Measurements from ENCODE around the gene MBD6. TPM values are rescaled to one million over a fixed set of nuclear protein-coding genes. Genes with fewer than 3 reads are reported as not detected.

MBD6 gene
- 10 to 100 TPM; 53.3 to 53.4 TPM for total RNA-seq

DNA sequence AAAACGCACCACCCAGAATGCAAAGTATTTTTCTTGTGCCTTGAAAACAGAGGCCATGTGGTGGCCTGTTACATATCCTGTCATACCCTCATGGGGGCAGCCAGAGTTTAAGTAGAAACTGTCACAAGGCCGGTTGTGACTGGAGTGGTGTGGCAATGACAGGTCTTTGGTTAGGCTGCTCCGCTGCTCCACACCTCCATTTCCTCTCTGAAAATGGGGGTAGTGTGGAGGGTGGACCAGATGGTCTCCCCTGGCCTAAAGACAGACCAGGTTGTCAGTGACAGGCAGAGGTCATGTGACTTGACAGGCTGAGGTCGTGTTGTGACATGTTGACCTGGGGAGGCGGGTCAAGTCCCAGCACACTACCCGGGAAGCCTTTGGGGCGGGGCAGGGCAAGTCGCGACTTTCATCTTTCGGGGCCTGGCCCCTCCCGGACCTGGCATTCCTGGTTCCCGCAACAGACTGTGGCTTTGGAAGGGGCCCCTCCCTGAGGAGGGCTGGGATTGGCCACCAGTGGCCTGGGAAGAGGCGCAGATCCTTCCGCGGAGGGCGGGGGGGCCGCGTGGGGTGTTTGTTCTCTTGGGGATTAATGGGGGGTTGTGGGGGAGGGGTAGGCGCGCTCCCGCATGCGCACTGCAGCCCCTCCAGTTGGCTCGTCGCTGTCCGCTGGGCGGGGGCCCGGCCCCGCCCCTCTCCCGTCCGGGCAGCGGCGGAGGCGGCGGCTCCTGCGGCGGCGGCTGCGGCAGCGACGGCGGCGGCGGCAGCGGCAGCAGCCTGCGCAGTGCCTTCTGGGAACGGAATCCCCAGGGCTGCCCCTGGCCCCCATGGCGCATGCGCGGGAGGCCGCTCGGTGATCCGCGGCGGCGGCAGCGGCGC lies at the start of gene MBD6:
MBD6 (plus strand) TSS at position 814 of the 876 bp plus-strand sequence. CDS start 1,480 bp downstream, outside the sequence.
- ChIA-PET POLR2A (interaction anchor here (1.0 kb wide), 1 partner anchor 31 kb away, joined by 3 read pairs; no protein-coding TSS in a partner anchor), CTCF (no interaction called here)

- POLR2A ChIA-PET, result interaction anchor here (1.4 kb wide), 1 partner anchor 10 kb away, joined by 5 read pairs; no protein-coding TSS in a partner anchor
- CTCF ChIA-PET, result interaction anchor here (1.7 to 8.5 kb wide), 3 partner anchors 12 to 110 kb away, joined by 3 to 120 read pairs (median 5); partner anchors contain the start of genes GLI1 and INHBE
These were observed 49.2 kb upstream of the MBD6 start for GRCh38 chr12:57473392-57473791.

- CTCF ChIA-PET, result interaction anchor here (0.5 to 8.5 kb wide), 3 partner anchors 13 to 195 kb away, joined by 3 to 120 read pairs (median 4); partner anchors contain the start of gene GLI1
- POLR2A ChIA-PET, result interaction anchor here (1.4 kb wide), 1 partner anchor 10 kb away, joined by 5 read pairs; no protein-coding TSS in a partner anchor
These were observed 48.7 kb upstream of the MBD6 start for GRCh38 chr12:57473886-57474285.

- POLR2A ChIA-PET, result interaction anchor here (1.4 kb wide), 1 partner anchor 11 kb away, joined by 5 read pairs; no protein-coding TSS in a partner anchor
- CTCF ChIA-PET, result interaction anchor here (0.5 to 8.5 kb wide), 4 partner anchors 13 to 196 kb away, joined by 3 to 120 read pairs (median 4); partner anchors contain the start of gene GLI1
These were observed 48.2 kb upstream of the MBD6 start for GRCh38 chr12:57474430-57474829.

GRCh38 chr12:57474862-57475261 lies 47.8 kb upstream of the MBD6 start:
- CTCF ChIA-PET, result interaction anchor here (1.4 to 8.5 kb wide), 3 partner anchors 14 to 109 kb away, joined by 3 to 120 read pairs (median 5); partner anchors contain the start of gene GLI1
- POLR2A ChIA-PET, result no interaction called here

- POLR2A ChIA-PET, result interaction anchor here (0.6 to 2.4 kb wide), 2 partner anchors 14 to 16 kb away, joined by 3 to 8 read pairs; partner anchors contain the start of gene GLI1
These were observed 47.1 kb upstream of the MBD6 start for GRCh38 chr12:57475271-57476161.

GRCh38 chr12:57476162-57476992 lies 46.2 kb upstream of the MBD6 start:
- CTCF ChIA-PET, result interaction anchor here (0.8 to 8.5 kb wide), 10 partner anchors 10 to 263 kb away, joined by 3 to 120 read pairs (median 4); partner anchors contain the start of genes DDIT3 and GLI1
- POLR2A ChIA-PET, result interaction anchor here (1.0 to 2.4 kb wide), 5 partner anchors 10 to 380 kb away, joined by 3 to 8 read pairs (median 5); partner anchors contain the start of gene DDIT3

More at GRCh38 chr12:57475271-57476161, 47.1 kb upstream of the MBD6 start:
- CTCF ChIA-PET, result interaction anchor here (0.8 to 8.5 kb wide), 6 partner anchors 10 to 108 kb away, joined by 3 to 120 read pairs (median 6); partner anchors contain the start of genes DDIT3 and GLI1

DNA sequence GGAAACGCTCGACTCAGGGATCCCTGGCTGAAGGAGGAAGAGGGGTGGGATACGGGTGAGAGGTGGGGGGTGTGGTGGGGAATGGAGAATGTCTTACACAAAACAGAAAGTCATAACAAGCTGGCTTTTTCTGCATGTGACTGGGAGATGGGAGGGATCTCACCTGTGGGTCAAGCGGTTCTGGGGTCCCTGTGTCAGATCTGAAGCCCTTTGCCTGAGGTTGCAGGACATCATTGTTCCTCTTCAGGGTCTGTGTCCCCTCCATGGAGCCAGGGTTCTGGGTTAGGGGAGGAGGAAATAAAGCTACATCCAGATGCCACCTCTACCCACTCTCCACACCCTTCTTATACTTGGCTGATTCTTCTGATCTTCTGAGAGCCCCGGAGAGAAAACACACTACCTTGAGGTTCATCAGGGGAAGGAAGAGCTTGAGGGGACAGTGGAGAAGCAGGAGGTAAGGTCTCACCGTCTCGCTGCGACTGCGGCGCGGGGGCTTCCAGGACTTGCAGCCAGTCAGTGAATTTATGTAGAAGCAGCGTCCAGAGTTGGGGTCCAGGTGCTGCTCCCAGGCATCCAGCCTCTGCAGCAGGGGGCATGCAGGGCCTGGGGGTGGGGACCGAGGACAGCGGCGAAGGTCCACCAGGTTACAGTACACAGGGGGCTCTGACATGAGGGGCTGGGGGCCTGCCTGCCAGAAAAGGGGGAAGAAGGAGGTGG lies 45.5 kb upstream of the MBD6 start:
- CTCF ChIA-PET, result interaction anchor here (0.8 to 8.5 kb wide), 9 partner anchors 9 to 264 kb away, joined by 3 to 120 read pairs (median 4); partner anchors contain the start of genes DDIT3 and GLI1
- POLR2A ChIA-PET, result interaction anchor here (0.5 to 2.4 kb wide), 7 partner anchors 9 to 896 kb away, joined by 3 to 8 read pairs (median 3); partner anchors contain the start of gene DDIT3

DNA sequence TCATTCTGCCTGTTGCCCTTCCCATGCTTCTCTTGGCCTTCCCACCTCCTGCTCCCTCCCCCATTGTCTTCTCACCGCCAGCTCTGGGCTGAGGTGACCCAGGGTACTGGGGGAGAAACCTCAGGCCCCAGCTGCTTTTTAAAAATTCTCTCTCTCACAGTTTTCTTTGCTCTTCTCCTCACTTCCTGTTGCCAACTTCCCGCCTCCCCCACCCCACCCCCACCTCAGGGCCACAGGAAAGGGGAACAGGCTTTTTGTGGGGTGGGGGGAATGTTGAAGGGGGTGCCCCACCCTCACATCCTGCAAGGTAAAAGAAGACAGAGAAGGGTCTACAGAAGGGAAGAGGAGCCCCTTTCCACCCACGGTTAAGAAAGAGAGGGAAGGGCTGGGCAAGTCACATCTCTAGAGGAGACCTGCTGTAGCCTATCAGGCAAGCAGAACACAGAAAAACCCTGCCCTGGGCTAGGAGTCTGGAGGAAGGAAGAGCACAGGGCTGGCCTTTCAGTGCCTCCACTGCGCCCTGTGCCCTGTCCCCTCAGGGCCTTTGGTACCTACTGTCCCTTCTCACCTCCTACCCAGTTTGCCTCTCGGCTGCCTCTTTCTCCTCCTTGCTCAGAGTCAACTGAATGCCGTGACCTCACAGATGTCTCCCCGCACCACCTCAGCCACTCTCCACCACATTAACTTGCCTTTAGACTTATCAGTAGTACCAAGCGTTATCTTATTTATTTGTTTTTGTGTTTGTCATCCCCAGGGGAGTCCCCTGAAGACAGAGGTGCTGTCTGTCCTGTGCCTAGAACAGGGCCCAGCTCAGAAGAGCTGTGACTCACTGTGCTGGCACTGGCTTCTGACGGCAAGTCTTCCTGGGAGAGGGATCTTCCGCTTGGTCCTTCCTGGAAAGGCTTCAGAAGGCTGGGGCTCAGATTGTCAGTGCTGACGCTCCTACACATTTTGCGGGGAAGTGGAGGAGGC lies 44.6 kb upstream of the MBD6 start:
- CTCF ChIA-PET, result interaction anchor here (1.1 to 8.5 kb wide), 6 partner anchors 9 to 264 kb away, joined by 3 to 120 read pairs (median 6); partner anchors contain the start of genes DDIT3 and GLI1
- POLR2A ChIA-PET, result interaction anchor here (0.5 to 2.4 kb wide), 7 partner anchors 8 to 896 kb away, joined by 3 to 8 read pairs (median 3); partner anchors contain the start of gene DDIT3

DNA sequence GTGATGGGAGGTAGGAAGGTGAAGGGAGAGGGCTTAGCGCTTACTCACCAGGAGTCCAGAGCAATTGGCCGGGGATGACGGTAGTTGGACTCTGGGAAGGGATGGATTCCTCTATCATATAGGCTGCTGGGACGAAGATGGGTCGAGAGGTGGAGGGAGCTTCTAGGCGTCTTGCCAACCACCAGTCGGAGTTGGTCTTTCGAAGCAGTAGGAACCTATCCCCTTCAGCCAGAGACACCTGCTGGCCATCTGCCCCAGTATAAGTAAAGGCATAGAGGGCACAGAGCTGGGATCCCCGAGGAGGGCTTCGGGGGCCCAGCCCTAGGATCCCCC lies 43.6 kb upstream of the MBD6 start:
- ChIA-PET POLR2A (interaction anchor here (0.8 kb wide), 1 partner anchor 42 kb away, joined by 3 read pairs; the partner anchor contains the start of gene DDIT3), CTCF (interaction anchor here (1.2 to 8.5 kb wide), 2 partner anchors 18 to 104 kb away, joined by 5 to 120 read pairs; partner anchors contain the start of gene GLI1)

- CTCF ChIA-PET, result interaction anchor here (1.2 to 8.5 kb wide), 4 partner anchors 9 to 104 kb away, joined by 3 to 120 read pairs (median 6); partner anchors contain the start of gene GLI1
- POLR2A ChIA-PET, result interaction anchor here (1.2 kb wide), 1 partner anchor 40 kb away, joined by 10 read pairs; the partner anchor contains the start of gene DDIT3
These were observed 43.1 kb upstream of the MBD6 start, which contains the start of gene ARHGAP9 for GRCh38 chr12:57479376-57480115. ARHGAP9 (minus strand) TSS chr12:57479866; CDS start chr12:57479406, 460 bp downstream.

GRCh38 chr12:57481671-57482070 lies 41.0 kb upstream of the MBD6 start:
- ChIA-PET POLR2A (no interaction called here), CTCF (interaction anchor here (1.1 to 8.5 kb wide), 2 partner anchors 21 to 29 kb away, joined by 3 to 120 read pairs; partner anchors contain the start of gene GLI1)

DNA sequence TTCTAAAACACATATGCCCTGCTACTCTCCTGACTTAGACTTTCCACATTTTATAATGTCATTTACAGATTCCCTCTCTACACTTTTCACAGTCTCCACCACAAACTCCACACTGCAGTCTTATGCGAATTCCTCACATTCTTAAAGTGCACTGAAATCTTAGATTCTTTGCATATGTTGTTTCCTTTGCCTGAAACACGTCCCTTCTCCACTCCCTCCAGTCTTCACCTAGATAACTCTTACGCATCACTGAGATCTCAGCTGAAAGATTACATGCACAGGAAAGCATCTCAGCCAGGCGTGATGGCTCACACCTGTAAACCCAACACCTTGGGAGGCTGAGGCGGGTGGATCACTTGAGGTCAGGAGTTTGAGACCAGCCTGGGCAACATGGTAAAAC lies 39.2 kb upstream of the MBD6 start:
- POLR2A ChIA-PET, result no interaction called here

GRCh38 chr12:57485695-57486094 lies 36.9 kb upstream of the MBD6 start:
- ChIA-PET CTCF (interaction anchor here (1.0 to 1.3 kb wide), 2 partner anchors 9 to 27 kb away, joined by 3 read pairs; partner anchors contain the start of gene GLI1), POLR2A (interaction anchor here (1.7 kb wide), 1 partner anchor 9 kb away, joined by 5 read pairs; no protein-coding TSS in a partner anchor)

More for the DNA sequence above, 39.2 kb upstream of the MBD6 start:
- CTCF ChIA-PET, result no interaction called here
